GM21786 (cell line): Measurements from ENCODE around the gene SNAPC4.
"Not testable (repeated sequence)": the region's sequence is repeated elsewhere in the genome, so short reads cannot be mapped to it uniquely, and the experiment has no call there.

Experiments used
- ATAC-seq: cut with Tn5 transposase; IDR thresholded peaks from one replicate; pipeline ENCODE4 v1.9.1; 2021; ENCODE audit not compliant: unreplicated experiment

The SNAPC4 gene

DNA sequence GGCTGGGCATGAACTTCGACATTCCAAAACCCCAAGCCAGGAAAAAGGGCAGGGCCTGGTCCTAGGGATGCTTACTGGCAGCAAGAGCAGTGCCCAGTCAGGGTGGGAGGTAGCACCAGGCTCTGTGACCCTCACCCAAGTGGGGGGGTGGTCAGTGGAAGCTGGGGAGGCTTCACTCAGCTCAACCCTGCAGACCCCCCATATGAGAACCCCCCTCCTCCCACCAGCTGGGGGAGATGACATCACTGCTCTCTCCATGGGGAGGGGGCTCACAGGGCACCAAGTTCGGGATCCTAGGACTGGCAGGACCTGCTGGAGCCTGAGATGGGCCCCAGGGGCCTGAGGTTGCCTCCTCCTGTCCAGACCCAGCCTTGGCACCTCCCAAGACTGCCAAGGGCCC lies 41.1 kb downstream of the SNAPC4 start:
- no peak for ATAC-seq

DNA sequence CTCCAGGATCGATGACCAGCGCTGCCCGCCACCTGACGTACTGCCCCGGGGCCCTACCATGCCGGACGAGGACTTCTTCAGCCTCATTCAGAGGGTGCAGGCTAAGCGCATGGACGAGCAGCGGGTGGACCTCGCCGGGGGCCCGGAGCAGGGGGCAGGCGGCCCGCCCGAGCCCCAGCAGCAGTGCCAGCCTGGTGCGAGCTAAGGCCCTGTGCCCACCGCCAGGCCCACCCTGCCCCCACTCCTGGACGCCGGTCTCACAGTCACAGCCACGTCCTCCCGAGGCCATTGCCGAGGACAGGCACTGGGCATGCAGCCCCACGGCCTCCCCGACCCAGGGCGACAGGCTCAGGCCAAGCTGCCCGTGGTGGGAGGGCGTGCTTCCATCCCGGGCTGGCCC lies 42.0 kb downstream of the SNAPC4 start:
- no peak for ATAC-seq

DNA sequence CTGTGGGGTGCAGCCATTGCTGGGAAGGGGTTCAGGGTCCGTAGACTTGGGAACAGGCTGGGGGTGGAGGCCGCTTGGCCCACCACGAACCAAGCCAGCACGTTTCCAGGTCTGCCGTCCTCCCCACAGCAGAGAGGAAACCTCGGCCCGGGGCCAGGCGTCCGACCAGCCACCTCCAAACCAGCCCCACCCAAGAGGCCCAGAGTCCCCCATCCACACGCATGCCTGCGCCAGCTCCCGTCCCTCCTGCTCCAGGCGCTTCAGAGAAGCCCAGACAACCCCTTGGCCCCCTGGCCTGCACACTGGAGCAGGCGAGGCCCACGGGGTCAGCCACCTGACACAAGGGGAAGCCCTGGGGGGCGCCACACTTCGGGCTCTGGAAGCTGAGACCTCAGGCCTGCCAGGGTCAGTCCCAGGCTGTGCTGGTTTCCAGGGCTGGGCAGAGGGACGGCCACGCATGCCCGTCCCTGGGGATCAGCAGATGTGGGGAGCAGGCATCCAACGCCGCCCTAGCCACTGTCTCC lies 42.7 kb downstream of the SNAPC4 start:
- no peak for ATAC-seq

DNA sequence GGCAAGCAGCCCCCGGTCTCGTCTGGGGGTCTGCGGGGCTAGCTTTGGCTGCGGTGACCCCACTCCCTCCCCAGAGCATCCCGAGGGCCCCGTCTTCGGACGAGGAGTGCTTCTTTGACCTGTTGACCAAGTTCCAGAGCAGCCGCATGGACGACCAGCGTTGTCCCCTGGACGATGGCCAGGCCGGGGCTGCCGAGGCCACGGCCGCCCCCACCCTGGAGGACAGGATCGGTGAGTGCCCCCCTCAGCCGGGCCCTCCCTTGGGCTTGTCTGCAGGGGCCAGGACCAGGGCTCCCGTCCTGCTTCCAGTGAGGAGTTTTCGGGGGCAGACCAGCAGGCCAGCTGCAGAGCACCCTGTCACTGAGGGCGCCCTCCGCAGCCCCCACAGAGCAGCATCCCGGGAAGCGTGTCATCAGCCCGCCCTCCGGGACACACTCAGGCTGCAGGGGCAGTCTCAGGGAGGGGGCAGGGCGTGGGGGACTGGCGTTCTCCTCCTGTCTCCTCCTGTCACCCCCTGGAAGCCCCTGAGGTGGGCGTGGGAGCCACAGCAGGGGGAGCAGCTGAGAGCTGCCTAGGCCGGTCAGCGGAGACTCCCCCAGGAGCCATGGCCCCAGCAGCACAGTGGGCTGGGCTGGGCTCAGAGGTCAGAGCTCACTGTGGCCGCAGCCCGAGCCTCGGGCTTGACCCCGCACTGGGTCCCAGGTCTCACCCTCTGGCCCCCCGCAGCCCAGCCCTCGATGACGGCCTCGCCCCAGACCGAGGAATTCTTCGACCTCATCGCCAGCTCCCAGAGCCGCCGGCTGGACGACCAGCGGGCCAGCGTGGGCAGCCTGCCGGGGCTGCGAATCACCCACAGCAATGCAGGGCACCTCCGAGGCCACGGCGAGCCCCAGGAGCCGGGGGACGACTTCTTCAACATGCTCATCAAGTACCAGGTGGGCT lies 44.1 kb downstream of the SNAPC4 start:
- ATAC-seq = no peak

DNA sequence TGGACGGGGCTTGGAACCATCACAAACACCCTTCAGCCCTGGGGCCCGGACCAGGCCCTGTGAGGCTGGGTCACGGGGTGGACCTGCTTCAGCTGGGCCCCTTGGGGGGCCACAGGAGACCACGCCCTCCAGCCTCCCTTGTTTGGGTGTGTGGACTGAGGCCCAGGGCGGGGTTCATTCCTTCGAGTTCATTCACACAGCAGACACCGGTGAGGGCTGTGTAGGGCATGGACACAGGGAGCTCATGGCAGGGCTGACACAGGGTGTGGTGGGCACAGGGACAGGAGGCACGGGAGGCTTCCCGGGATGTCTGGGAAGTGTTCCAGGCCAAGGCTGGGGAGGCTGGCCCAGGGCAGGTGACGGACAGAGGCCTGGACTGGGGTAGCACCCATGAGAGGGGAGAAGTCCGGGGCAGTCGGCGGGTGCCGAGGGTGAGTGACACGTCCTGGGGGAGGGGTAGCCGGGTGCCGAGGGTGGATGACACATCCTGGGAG lies 45.3 kb downstream of the SNAPC4 start:
- no peak for ATAC-seq

DNA sequence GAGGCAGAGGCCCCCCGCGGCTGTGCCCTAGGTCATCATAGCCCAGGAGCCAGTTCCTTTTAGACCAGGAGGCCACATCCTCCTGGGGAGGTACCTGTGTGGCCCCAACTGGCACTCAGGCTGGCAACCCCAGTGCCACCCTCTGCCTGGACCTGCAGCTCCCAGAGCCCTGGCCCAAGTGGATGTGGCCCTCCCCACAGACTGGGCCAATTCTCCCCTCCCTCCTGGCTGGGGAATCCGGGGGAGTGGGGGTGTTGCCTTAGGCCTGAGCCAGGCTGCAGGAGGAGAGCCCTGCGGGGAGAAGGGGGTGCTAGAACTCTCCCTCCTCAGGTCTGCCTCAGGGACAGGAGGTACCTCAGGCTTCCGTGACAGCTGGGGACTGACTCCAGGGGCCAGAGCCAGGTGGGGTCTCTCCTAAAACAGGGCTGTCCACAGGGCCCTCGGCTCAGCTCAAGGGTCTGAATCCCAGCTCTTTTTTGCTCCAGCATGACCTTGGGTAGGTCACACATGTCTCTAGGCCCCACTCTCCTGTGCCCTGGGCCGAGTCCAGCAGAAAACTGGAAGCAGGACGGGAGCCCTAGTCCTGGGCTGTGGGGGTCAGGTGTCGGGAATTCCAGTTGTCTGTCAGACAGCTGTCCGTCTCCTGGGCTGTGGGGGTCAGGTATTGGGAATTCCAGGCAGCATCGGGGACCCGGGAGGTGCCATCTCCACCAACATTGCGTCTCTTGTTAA lies 46.0 kb downstream of the SNAPC4 start:
- ATAC-seq = no peak

DNA sequence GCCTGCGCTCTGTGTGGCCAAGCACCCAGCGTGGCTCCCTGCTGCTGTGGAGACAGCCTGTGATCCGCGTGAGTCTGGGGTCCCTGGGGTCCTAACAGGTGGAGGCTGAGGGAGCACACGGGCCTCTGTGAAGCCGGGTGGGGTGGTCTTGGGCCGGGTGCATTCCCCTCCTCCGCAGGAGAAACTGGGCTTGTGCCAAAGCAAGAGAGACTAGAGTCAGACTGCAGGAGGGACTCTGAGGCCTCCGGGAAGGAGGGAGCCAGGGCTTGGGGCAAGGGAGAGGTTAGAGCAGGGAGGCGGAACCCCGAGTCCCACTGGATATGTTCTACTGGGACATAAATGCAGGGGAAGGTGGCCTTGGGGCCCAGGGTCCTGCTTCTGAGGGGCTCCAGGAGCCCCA lies 46.9 kb downstream of the SNAPC4 start:
- ATAC-seq = no peak

DNA sequence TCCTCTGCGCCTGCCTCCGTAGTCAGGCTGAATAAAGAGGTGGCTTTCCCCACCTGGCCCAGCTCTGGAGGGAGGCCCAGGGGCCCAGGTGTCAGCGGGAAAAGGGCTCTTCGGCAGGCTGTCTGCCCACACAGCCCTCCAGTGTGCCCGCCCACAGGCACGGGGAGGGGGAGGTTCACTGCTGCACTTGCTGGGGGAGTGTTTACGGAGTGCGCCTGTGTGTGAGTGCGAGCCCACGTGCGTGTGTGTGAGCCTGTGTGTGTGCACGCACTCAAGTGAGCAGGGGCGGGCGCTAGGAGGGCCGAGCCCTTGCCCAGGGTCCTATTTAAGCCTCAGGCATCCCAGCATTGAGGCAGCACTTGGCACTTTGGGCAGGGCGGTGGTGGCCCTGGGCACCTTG lies 47.3 kb downstream of the SNAPC4 start:
- ATAC-seq = no peak

DNA sequence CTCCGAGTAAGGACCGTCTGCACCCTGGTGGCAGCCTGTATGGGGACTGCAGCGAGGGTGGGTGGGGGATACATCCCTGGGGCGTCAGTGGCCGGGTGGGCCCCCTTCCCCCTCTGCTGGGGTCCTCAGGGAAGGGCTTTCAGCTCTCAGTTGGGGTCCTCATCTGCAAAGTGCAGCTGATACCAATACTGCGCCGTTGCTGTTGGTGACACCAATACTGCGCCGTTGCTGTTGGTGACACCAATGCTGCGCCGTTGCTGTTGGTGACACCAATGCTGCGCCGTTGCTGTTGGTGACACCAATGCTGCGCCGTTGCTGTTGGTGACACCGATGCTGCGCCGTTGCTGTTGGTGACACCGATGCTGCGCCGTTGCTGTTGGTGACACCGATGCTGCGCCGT lies 48.1 kb downstream of the SNAPC4 start:
- not testable (repeated sequence) for ATAC-seq

DNA sequence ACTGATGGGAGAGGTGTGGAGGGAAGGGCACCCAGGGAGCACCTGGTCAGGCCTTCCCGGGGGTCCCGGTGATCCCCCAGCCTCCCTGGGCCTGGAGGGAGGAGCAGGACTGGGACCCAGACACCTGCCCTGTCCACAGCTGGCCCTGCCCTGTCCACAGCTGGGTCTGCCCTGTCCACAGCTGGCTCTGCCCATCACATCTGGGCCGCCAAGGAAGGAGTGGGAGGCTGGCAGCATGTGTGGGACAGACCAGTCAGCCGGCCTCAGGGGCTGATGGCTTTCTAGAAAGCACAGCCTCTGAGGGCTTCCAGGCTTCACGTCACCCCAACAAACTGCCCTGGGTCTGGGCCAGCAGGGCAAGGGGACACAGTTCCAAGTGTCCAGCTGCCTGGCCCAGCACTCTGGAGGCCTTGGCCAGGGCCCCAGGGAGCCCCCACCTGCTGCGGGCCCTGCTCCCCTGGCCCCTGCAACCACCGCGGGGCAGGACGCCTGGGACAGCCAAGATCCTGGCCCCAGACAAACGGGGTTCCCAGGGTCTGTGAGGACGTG lies 48.6 kb downstream of the SNAPC4 start:
- ATAC-seq = no peak
